Peyer's patch (tissue), 4 donors: ENCODE results near the gene OBSCN. TPM values are rescaled to one million over a fixed set of nuclear protein-coding genes. Genes with fewer than 3 reads are reported as not detected.

Source experiments
- DNase-seq, 3 donors: peaks; one replicate each; pipeline ENCODE4 v3.0.0-alpha.2; 2017 to 2019
- H3K27ac ChIP-seq, 4 donors: fragments of 200-600 bp; sonication (generic); one replicate each; pipeline ENCODE4 v1.5.1; 2016 to 2019
- H3K27me3 ChIP-seq, 2 donors: fragments of 200-600 bp; sonication (generic); one replicate each; pipeline ENCODE4 v1.5.1; 2019
- H3K36me3 ChIP-seq, 3 donors: fragments of 200-600 bp; sonication (generic); one replicate each; pipeline ENCODE4 v1.5.1; 2016 to 2019
- H3K4me1 ChIP-seq, 4 donors: fragments of 200-600 bp; sonication (generic); one replicate each; pipeline ENCODE4 v1.5.1; 2016 to 2019
- H3K4me3 ChIP-seq, 4 donors: fragments of 200-600 bp; sonication (generic); 1 replicate in 3 of 4; 2 replicates in 1 of 4; pipeline ENCODE4 v1.5.1; 2016 to 2019; ENCODE audit warnings: mild to moderate bottlenecking in 1 of 4
- H3K9me3 ChIP-seq, 4 donors: fragments of 200-600 bp; sonication (generic); one replicate each; pipeline ENCODE4 v1.5.1; 2016 to 2019; ENCODE audit warnings: mild to moderate bottlenecking in 1 of 4
- POLR2A ChIP-seq, 2 donors: fragments of 450-650 bp; IDR thresholded peaks; one replicate each; pipeline ENCODE4 v1.5.1; 2017; ENCODE audit warnings: antibody characterized with exemption in 2 of 2, mild to moderate bottlenecking in 2 of 2, moderate library complexity in 2 of 2
- total RNA-seq, 4 donors: library from RNA; depleted of rRNA; stranded (reverse); fragments of >200 nt; gene quantifications; one replicate each; pipeline ENCODE4 v1.1.0, GENCODE V29; 2016
- TF ChIP-seq, protein P1 (sequence below), 6 experiments: fragments of 450-650 bp in 4 of 6; fragments of 200-600 bp in 2 of 6; sonication (generic) in 1 of 6; IDR thresholded peaks; one replicate each; pipeline ENCODE4 v1.5.1; 2017 to 2019; ENCODE audit warnings: antibody characterized with exemption in 6 of 6, mild to moderate bottlenecking in 3 of 6, moderate library complexity in 1 of 6

Gene OBSCN
- total RNA-seq, 4 donors from 2014 or later, result 5.8 to 136 (median 34.4) TPM

DNA sequence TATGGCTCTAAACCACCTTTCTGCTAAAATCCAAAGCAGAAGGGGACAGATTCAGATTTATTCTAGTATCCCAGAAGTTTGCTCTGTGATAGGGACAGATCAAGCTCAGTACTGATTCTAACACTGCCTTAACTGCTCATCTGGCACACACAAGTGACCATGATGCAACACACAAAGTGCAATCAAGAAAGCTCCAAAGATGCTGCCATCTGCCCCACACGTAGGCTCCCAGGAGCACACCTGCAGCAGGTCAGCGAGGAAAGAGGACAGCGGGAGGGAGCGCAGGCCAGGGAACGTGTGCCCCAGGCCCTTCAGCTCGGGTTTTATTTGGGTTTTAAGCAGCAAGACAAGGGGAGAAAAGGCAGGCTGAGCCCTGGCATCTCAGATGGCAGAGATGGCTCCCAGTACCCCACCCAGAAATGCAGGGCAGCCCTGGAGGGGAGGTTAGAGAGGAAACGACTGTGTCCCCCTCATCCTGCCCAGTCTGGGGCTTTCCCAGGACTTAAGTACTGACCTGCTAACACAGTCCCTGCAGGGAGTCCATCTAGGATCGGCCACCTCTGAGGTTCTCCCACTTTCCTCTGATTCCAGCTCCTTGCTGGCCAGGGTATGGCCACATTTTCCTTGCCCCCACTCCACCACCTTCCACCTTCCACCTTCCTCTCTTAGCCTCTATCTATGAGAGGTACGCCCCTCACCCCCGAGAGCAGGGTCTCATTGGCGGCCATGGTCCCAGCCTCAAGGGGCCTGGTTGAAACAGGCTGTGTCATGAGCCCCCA, 197.5 kb downstream of the OBSCN start:
- peak in 1 of 3 donors; percentile 42 for DNase-seq
- peak overlapping the region; percentile 88 to 94 (median 90) for H3K27ac ChIP-seq
- TF ChIP-seq, protein P1, sequence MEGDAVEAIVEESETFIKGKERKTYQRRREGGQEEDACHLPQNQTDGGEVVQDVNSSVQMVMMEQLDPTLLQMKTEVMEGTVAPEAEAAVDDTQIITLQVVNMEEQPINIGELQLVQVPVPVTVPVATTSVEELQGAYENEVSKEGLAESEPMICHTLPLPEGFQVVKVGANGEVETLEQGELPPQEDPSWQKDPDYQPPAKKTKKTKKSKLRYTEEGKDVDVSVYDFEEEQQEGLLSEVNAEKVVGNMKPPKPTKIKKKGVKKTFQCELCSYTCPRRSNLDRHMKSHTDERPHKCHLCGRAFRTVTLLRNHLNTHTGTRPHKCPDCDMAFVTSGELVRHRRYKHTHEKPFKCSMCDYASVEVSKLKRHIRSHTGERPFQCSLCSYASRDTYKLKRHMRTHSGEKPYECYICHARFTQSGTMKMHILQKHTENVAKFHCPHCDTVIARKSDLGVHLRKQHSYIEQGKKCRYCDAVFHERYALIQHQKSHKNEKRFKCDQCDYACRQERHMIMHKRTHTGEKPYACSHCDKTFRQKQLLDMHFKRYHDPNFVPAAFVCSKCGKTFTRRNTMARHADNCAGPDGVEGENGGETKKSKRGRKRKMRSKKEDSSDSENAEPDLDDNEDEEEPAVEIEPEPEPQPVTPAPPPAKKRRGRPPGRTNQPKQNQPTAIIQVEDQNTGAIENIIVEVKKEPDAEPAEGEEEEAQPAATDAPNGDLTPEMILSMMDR (IDR thresholded peaks at IDR 0.05), result no peak
- no peak for TF ChIP-seq POLR2A (IDR thresholded peaks at IDR 0.05)
- peaks cover 7 to 45% (median 19%) of the 10 kb centered on the region in 4 donors for H3K4me1 ChIP-seq
- peaks cover 0 to 29% (median 0%) of the 10 kb centered on the region in 3 donors for H3K36me3 ChIP-seq
- H3K27me3 ChIP-seq, result no peaks in the 10 kb centered on the region
- no peaks in the 10 kb centered on the region for H3K9me3 ChIP-seq
- peak overlapping the region; percentile 89 to 99 (median 98) for H3K4me3 ChIP-seq

DNA sequence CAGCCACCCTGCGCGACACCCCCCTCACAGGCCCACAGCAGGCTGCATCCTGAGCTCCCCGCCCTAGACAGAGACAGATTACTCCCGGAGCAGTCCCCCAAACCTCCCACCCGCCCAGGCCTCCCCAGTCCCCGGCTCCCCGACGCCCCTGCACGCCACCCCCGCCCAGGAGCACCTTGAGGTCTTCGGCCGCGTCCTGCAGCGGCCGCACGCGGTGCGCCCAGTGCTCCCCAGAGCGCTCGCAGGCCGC, 198.1 kb downstream of the OBSCN start:
- Histone ChIP-seq H3K27ac (peak overlapping the region; percentile 88 to 94 (median 90)), H3K9me3 (no peaks in the 10 kb centered on the region), H3K36me3 (peaks cover 0 to 24% (median 0%) of the 10 kb centered on the region in 3 donors), H3K27me3 (no peaks in the 10 kb centered on the region), H3K4me1 (peaks cover 7 to 45% (median 19%) of the 10 kb centered on the region in 4 donors), H3K4me3 (peak overlapping the region; percentile 89 to 99 (median 98))
- no peak for TF ChIP-seq POLR2A (IDR thresholded peaks at IDR 0.05)
- TF ChIP-seq, protein P1 (IDR thresholded peaks at IDR 0.05), result no peak
- no peak for DNase-seq

DNA sequence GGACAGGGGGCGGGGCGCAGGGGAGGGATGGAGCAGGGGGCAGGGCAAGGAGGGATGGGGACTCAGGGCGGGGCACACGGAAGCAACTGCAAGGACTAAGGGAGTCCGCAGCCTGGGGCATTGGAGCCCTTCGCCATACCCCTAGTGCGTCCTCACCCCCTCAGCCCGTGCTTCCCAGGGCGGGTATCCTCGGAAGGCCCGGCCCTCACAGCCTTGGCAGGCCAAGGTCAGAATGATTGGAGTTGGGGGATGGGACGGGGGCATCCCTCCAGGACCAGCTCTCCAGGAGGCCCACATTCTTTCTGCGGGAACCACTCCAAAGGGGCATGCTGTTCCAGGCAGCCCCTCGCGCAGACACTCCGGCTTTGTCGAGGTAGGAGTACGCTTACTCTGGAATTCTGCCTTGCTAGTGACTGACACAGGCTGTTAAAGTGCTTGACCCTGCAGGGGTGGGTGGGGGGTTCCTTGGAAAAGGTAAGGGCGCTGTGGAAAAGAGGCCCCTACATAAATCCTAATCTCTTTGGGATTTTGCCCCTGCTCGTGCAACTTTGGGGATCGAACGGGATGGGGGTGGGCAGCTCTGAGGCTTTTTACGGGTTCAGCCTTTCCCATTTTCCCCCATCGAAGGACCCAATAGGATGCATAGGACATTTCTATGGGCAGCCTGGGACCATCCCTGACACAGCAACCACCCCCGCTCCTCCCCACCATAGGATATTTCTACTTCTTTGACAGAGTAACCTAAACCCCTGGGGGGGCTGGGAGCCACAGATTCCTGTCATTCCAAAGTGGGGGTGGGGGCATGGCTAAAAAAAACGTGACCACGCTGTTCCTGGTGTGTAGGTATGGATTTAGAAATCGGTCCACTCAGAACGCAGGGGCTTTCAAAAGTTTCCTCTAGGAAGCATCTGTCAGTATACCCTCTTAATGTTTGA, 199.5 kb downstream of the OBSCN start:
- TF ChIP-seq POLR2A (IDR thresholded peaks at IDR 0.05), result peak in 1 of 2 donors; percentile 33
- TF ChIP-seq, protein P1 (IDR thresholded peaks at IDR 0.05), result no peak
- H3K4me1 ChIP-seq, result peaks cover 7 to 45% (median 19%) of the 10 kb centered on the region in 4 donors
- peak overlapping the region; percentile 88 to 91 (median 90) for H3K27ac ChIP-seq
- peak overlapping the region; percentile 89 to 99 (median 98) for H3K4me3 ChIP-seq
- no peaks in the 10 kb centered on the region for H3K9me3 ChIP-seq
- H3K36me3 ChIP-seq, result peaks cover 0 to 12% (median 0%) of the 10 kb centered on the region in 3 donors
- no peaks in the 10 kb centered on the region for H3K27me3 ChIP-seq
- peak in 1 of 3 donors; percentile 44 for DNase-seq

DNA sequence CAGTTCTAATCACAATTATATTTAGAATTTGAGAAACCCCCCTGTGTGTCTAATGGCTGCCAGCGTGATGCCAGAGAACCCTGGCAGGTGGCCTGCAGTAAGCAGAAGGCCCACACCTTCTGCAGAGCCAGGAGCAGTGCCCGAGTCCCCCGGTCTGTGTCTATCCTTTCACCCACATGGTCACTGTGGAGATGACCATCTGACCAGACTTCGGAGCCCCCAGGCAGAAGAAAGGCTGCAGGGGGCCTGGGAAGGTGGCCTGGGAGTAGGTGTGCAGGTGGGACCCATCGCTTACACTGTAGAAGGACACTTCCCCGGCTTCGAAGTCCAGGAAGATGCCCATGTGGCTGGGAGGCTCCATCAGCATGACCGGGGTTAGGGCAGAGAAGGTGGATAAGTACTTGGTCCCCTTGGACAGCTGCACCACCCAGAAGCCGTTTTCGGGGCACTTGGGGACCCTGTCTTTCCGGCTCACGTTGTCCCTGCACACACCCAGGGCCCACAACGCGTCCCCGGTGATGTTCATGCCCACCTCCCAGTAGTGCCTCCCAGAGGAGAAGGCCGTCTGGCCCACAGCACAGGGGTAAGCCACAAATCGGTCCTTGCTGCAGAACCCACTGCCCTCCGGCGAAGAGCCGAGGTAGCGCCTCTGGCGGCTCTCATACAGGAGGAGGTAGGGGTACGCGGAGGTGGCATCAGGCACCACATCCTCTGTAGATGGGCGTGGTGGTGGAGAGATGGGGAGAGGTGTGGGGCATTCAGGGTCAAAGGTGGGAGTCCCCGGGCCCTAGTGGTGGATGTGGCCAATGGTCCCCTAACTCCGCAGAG, 200.4 kb downstream of the OBSCN start:
- H3K27me3 ChIP-seq, result no peaks in the 10 kb centered on the region
- peak overlapping the region in 1 of 4 donors; percentile 90 for H3K27ac ChIP-seq
- H3K4me3 ChIP-seq, result no peak overlapping the region
- DNase-seq, result peak in 1 of 3 donors; percentile 43
- H3K4me1 ChIP-seq, result peaks cover 7 to 40% (median 19%) of the 10 kb centered on the region in 4 donors
- TF ChIP-seq POLR2A (IDR thresholded peaks at IDR 0.05), result no peak
- TF ChIP-seq, protein P1 (IDR thresholded peaks at IDR 0.05), result no peak
- no peaks in the 10 kb centered on the region for H3K9me3 ChIP-seq
- H3K36me3 ChIP-seq, result peaks cover 0 to 3% (median 0%) of the 10 kb centered on the region in 3 donors
